NCI-H345 treated with DMSO at 0.1 percent for 48 hours (cell line): ENCODE results near the gene GOLGA6L24.
"Not testable (repeated sequence)": the region's sequence is repeated elsewhere in the genome, so short reads cannot be mapped to it uniquely, and the experiment has no call there.

ENCODE experiments used
- DNase-seq: peaks from one replicate; lab custom pipeline; 2025; ENCODE audit not compliant: unreplicated experiment; lab: John Stamatoyannopoulos, UW

Gene GOLGA6L24, protein sequence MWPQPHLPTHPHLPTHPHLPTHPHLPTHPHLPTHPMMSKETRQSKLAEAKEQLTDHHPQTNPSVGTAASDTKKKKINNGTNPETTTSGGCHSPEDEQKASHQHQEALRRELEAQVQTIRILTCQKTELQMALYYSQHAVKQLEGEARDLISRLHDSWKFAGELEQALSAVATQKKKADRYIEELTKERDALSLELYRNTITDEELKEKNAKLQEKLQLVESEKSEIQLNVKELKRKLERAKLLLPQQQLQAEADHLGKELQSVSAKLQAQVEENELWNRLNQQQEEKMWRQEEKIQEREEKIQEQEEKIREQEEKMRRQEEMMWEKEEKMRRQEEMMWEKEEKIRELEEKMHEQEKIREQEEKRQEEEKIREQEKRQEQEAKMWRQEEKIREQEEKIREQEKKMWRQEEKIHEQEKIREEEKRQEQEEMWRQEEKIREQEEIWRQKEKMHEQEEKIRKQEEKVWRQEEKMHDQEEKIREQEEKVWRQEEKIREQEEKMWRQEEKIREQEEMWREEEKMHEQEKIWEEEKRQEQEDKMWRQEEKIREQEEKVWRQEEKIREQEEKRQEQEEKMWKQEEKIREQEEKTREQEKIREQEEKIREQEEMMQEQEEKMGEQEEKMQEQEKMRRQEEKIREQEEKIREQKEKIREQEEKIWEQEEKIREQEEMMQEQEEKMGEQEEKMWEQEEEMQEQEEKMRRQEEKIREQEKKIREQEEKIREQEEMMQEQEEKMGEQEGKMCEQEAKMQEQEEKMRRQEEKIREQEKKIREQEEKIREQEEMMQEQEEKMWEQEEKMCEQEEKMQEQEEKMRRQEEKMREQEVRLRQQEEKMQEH

DNA sequence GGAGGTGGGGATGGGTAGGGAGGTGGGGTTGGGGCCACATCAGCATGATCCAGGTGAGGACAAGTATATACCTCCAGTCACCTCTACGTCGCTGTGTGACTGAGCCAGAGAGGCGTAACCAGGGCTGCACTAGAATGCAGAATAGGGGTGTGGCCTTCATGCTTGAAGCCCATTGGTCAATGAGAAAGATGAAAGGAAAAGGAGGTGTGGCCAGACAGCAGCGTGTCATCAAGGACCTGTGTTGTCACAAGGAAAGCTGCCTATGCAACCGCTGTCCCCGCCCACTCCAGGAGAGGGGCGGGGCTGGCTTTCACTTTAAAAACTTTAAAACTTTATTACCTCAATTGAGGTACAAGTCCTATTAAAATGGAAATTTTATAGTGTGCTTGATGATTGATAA is at the start of gene GOLGA6L24:
TSS of gene GOLGA6L24 (minus strand) at position 101 of the 400 bp plus-strand sequence. CDS start at position 40, 61 bp downstream.
- not testable (repeated sequence) for DNase-seq

DNA sequence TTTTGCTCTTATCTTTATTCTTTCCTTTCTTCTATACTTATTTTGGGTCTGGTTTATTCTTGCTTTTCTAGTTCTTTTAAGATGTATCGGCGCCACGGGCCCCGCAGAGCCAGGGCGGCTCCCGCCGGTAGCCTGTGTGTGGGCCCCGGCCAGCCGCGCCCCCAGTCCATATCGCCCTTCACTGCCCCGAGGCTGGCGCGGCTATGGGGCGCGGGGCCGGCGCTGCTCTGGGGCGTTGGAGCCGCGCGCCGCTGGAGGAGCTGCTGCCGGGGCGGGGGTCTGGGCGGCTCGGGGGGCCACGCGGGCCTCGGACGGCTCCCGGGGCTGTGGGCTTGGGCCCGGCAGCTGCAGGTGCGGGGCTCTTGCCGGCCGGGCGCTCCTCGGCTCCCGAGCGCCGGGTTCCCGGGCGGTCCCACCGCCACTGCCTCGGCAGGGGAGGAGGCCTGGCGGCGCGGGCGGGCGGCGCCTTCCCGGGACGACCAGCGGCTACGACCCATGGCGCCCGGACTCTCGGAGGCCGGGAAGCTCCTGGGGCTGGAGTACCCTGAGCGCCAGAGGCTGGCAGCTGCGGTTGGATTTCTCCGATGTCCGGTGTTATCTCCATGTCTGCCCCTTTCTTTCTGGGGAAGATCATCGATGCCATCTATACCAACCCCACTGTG is 45.0 kb upstream of the GOLGA6L24 start:
- DNase-seq = not testable (repeated sequence)

DNA sequence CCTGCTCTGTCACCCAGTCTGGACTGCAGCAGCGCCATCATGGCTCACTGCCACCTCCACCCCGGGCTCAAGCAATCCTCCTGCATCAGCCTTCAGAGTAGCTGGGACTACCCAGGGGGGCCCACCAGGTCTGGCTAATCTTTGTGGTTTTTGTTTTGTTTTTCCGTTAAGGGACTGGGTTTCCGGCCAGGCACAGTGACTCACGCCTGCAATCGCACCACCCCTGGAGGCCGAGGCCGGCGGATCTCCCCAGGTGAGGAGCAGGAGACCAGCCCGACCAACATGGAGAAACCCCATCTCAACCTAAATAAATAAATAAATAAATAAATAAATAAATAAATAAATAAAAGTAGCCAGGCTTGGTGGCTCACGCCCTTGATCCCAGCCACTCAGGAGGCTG is 38.1 kb upstream of the GOLGA6L24 start:
- not testable (repeated sequence) for DNase-seq

DNA sequence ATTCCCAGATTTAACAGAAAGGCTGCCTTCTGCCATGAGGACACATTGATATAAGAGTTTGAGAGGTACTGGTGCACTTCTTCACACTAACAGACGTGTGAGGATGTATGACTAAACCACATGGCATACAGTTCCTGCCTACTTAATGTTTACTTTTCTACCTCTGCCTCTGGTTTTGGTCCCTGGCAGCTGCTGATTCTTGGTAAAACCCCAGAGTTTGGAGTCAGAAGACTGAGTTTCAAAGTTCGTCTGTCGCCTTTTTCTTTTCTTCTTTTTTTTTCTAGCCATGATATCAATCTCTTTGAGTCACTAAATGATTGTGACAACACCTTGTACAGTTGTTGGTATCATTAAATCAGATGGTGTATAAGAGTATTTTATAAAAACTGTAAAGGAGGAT is 22.2 kb upstream of the GOLGA6L24 start:
- not testable (repeated sequence) for DNase-seq

DNA sequence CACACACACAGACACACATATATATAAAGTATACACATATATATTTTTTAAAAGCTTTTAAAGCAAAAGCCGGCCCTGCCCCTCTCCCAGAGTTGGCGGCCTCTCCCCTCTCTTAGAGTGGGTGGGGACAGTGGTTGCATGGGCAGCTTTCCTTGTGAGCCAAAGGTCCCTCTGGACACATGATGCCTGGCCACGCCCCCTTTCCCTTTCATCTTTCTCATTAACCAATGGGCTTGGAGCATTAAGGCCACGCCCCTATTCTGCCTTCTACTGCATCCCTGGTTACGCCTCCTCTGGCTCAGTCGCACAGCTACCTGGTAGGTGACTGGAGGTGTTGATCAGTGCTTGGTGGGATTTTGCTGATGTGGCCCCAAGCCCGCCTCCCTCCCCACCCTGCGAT is 20.5 kb upstream of the GOLGA6L24 start, which contains the start of gene GOLGA8F:
TSS of gene GOLGA8F (plus strand) at position 301 of the 400 bp plus-strand sequence. CDS start at position 399, 98 bp downstream.
- not testable (repeated sequence) for DNase-seq

DNA sequence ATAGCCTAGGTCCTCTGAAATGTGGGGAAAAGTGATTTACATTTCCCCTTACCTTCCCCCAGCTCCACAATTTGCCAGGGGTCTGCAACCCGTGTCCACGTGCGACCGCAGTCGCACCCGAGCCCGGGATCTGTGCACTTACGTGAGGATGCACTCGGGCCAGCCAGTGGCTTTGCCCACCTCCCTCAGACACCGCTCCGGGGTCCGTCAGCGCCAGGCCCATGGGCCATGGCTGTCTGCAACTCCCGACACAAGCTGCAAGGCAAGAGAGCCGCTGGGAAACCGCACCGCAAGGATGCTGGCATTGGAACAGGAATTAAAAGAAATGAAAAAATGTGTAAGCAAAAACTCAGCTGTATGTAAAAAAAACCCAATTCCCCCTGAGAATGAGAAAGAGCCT is 7.6 kb upstream of the GOLGA6L24 start:
- not testable (repeated sequence) for DNase-seq

DNA sequence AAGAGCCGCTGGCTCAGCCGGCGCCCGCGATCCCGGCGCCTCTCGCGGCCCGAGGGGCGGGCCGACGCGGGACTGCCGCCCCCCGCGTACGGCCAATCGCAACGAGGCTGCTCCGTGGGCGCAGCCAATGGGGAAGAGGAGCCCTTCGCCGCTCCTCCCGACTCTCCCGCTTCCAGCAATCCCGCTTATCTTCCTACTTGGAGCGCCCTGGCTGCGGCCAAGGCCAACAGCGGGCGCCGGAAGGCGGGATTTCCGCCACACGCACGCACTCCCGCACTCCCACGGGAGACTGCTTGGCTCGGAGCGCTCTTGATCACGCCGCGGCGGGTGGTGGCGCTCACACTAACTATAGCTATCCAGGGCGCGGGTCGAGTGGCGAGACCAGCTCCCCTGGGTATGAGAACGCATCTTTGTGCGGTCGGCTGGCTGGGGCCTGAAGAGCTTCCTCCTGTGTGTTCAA is 35.7 kb downstream of the GOLGA6L24 start, which contains the start of gene HERC2:
TSS of gene HERC2 (minus strand) at position 51 of the 460 bp plus-strand sequence. CDS start 746 bp downstream, outside the sequence.
- not testable (repeated sequence) for DNase-seq

DNA sequence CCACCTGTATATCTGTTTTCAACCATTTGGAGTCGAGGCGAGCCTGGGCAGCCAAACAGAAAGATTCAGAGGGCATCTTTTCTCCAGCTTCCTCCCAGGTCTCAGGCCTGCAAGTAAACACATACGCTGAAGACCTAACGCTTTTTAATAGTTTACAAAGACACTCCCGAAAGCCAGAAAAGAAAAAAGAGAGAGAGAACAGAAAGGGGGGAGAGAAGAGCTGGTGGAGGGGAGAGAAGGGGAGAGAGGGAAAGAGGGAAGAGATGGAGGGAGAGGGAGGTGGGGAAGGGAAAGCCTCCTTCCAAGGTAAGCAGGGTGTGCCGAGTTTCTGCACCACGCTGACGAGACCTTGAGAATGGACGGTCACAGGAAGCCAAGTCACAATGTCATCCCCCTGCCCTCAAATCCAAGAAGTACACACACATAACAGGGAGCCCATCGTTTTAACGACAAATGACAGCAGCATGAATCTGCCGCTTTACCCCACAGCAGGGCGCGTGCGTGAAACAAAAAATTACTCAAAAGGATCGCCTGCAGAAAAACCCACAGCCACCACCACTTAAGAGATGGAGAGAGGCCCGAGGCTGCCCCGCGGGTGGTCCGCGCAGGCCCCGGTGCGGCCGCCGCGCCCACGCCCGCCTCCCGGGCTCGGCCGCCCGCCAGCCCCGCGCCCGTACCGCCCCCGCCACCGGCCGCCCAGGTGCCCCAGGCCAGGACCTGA is 36.4 kb downstream of the GOLGA6L24 start:
- not testable (repeated sequence) for DNase-seq

DNA sequence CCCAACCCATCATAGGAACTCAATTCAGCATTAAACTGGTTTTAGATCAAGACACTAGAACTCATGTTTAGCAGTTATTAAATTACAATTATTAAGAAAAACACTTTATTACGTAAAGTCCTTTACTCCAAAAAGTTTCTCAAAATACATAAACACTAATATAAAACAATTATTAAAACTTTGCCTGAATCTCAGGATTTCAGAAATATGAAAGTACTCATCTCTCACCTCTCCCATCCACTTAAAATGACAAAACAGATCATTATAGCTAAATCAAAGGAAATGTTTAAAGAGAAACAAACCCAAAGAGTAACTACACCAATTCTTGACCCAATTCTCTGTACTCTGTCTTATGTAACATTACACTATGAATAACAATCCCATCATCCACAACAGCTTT is 38.2 kb downstream of the GOLGA6L24 start:
- not testable (repeated sequence) for DNase-seq

DNA sequence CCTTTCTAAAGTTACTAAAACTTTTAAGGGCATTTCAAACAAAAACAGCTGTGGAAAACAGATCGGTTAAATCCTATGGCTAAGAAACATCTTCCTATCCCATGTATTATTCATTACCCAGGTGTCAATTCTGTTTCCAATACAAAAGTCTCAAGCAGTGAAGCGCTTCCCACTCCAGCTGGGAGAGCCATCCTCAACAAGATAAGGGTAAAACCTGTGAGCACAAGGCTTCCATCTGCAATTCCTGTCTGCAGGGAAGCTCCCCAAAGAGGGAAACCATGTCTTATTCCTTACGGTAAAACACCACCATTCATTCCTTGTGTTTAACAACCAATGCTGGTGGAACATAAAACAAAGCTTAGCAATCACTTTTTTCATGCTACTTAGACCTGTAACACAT is 39.1 kb downstream of the GOLGA6L24 start:
- DNase-seq = not testable (repeated sequence)

DNA sequence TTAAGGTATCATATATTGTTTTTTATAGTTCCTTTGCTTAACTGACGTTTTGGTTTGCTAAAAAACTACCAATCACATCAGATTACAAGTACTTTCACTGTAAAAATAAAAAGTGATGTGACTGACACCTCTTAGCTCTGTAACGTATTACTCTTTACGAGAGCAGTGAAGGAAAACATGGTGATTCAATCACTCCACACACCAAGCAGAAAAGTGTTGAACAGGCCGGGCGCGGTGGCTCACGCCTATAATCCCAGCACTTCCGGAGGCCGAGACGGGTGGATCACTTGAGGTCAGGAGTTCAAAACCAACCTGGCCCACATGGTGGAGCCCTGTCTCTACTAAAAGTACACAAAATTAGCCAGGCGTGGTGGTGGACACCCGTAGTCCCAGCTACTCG is 39.8 kb downstream of the GOLGA6L24 start:
- DNase-seq = not testable (repeated sequence)

DNA sequence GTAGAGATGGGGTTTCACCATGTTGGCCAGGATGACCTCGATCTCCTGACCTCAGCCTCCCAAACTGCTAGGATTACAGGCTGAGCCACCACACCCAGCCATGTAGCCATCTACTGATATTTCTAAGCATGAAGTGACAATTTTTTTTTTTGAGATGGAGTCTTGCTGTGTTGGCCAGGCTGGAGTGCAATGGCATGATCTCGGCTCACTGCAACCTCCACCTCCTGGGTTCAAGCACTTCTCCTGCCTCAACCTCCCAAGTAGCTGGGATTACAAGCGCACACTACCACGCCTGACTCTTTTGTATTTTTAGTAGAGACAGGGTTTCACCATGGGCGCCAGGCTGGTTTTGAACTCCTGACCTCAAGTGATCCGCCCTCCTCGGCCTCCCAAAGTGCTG is 40.9 kb downstream of the GOLGA6L24 start:
- DNase-seq = not testable (repeated sequence)

DNA sequence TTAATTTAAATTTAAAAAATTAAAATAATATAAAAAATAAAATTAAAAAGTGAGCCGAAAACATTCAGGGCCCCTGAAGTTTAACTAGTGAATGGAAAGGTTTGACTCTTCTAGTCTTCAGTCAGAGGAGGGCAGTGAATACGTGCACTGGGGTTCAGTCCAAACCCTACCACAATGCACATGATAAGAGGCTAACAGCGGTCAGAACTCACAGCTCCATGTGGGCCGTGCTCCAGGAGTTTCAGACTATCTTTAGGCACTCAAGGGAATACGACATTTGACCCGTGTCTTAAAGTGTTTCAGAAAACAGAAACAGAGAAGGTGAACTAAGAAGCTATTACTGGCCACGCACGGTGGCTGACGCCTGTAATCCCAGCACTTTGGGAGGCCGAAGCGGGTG is 47.4 kb downstream of the GOLGA6L24 start:
- DNase-seq = not testable (repeated sequence)

DNA sequence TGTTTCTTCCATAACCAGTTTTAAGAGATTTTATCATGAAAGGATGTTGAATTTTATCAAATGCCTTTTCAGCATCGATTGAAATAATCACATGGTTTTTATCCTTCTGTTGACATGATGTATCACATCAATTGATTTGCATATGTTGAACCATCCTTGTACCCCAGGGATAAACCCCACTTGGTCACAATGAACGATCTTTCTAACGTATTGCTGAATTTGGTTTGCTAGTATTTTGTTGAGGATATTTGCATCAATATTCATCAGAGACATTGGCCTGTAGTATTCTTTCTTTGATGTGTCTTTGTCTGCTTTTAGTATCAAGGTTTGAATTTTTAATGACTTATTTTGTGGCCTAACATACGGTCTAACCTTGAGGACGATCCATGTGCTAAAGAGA is 49.2 kb downstream of the GOLGA6L24 start:
- not testable (repeated sequence) for DNase-seq
